ENCODE results near the gene AARSD1.
"Not testable (repeated sequence)": the region's sequence is repeated elsewhere in the genome, so short reads cannot be mapped to it uniquely, and the experiment has no call there.

Gene AARSD1

DNA sequence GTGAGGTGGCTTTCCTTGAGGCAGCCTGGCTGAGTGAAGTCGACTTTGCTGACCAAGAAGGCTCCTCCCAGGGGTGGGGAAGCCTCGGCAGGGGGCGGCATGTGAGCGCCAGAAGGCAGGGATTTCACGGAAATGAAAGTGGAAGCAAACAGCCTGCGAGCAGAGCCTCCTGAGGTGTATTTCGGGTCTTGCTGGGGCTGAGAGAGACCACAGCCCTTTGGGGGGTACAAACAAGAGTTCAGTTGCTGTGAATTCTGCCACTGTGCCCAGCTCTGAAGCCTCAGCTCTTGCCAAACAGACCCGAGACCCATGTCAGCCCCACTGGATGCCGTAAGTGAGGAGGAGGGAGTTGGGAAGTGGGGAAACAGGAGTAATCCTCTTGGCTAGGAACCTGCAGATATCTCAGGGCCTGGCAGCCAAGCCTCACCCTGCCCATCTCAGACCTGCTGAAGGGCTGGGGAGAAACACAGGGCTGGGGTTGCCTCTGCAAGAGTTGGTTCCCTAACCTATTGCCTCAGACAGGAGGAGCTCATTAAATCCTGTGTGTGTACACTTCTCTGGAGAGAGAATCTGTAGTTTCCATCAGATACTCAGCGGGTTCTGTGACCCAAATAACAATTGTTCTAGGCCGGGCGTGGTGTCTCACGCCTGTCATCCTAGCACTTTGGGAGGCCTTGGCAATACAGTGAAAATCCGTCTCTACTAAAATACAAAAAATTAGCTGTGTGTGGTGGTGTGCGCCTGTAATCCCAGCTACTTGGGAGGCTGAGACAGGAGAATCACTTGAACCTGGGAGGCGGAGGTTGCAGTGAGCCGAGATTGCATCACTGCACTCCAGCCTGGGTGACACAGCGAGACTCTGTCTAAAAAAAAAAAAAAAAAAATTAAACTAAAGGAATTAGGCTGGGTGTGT lies 42.6 kb upstream of the AARSD1 start, which contains the start of gene IFI35:
TSS of gene IFI35 (plus strand) at position 146 of the 913 bp plus-strand sequence. CDS start at position 310, 164 bp downstream.
- TF ChIP-seq, protein P1, sequence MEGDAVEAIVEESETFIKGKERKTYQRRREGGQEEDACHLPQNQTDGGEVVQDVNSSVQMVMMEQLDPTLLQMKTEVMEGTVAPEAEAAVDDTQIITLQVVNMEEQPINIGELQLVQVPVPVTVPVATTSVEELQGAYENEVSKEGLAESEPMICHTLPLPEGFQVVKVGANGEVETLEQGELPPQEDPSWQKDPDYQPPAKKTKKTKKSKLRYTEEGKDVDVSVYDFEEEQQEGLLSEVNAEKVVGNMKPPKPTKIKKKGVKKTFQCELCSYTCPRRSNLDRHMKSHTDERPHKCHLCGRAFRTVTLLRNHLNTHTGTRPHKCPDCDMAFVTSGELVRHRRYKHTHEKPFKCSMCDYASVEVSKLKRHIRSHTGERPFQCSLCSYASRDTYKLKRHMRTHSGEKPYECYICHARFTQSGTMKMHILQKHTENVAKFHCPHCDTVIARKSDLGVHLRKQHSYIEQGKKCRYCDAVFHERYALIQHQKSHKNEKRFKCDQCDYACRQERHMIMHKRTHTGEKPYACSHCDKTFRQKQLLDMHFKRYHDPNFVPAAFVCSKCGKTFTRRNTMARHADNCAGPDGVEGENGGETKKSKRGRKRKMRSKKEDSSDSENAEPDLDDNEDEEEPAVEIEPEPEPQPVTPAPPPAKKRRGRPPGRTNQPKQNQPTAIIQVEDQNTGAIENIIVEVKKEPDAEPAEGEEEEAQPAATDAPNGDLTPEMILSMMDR (IDR thresholded peaks at IDR 0.05; ENCODE audit: insufficient read depth, low read length, poor library complexity, severe bottlenecking), result peak; percentile 50
- peak within 1 kb of the TSS; percentile 84 for H3K4me3 ChIP-seq (replicated peaks; ENCODE audit: low read depth, low read length)
- no peaks in the 10 kb centered on the region for H3K27me3 ChIP-seq (replicated peaks; ENCODE audit: control insufficient read depth, insufficient read depth, low read length)
- peaks cover 19% of the 10 kb centered on the region for H3K36me3 ChIP-seq (ENCODE audit: control insufficient read depth, insufficient read depth, low read length)
- DNase-seq (ENCODE audit: extremely low read depth, insufficient read length), result peak; percentile 87

DNA sequence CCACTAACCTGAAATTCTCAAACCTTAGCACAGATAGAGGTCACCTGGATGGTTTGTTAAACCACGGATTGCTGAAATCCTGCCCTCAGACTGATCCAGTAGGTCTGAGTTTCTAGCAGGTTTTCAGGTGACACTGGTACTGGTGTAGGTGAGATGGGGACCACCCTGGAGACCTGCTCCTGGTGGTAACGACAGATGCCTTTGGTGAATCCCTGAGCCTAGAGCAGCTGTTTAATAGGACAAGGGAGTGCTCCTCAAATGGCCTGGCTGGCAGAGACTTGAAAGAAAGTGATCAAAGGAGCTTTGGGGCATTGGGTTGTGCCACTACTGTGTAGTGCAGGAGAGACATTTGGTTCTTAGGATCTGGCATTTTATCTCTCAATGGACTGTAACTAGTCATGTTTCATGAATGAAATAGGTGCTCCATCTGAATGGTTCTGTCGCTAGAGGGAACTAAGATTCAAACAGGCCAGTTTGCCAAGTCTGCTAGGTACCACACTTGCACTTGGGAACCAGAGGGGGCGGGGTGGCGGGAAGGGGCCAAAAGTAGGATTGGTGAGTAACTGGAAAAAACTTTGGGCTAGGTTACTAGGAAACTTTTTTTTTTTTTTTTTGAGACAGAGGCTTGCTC lies 39.4 kb upstream of the AARSD1 start:
- H3K4me3 ChIP-seq (replicated peaks; ENCODE audit: low read depth, low read length), result no peak overlapping the region
- H3K36me3 ChIP-seq (ENCODE audit: control insufficient read depth, insufficient read depth, low read length), result peaks cover 23% of the 10 kb centered on the region
- TF ChIP-seq, protein P1 (IDR thresholded peaks at IDR 0.05; ENCODE audit: insufficient read depth, low read length, poor library complexity, severe bottlenecking), result no peak
- H3K27me3 ChIP-seq (replicated peaks; ENCODE audit: control insufficient read depth, insufficient read depth, low read length), result no peaks in the 10 kb centered on the region
- no peak for DNase-seq (ENCODE audit: extremely low read depth, insufficient read length)

DNA sequence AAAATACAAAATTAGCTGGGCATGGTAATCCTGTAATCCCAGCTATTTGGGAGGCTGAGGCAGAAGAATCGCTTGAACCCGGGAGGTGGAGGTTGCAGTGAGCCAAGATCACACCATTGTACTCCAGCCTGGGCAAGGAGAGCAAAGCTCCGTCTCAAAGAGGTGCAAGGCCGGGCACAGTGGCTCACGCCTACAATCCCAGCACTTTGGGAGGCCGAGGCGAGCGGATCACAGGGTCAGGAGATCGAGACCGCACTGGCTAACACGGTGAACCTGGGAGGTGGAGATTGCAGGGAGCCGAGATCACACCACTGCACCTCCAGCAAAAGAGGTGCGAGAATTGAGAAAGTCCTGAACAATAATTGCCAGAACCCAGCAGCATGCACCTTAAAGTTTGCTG lies 36.6 kb upstream of the AARSD1 start:
- DNase-seq (ENCODE audit: extremely low read depth, insufficient read length); H3K27me3 ChIP-seq (replicated peaks; ENCODE audit: control insufficient read depth, insufficient read depth, low read length); H3K4me3 ChIP-seq (replicated peaks; ENCODE audit: low read depth, low read length): not testable (repeated sequence)
- peaks cover 23% of the 10 kb centered on the region for H3K36me3 ChIP-seq (ENCODE audit: control insufficient read depth, insufficient read depth, low read length)

DNA sequence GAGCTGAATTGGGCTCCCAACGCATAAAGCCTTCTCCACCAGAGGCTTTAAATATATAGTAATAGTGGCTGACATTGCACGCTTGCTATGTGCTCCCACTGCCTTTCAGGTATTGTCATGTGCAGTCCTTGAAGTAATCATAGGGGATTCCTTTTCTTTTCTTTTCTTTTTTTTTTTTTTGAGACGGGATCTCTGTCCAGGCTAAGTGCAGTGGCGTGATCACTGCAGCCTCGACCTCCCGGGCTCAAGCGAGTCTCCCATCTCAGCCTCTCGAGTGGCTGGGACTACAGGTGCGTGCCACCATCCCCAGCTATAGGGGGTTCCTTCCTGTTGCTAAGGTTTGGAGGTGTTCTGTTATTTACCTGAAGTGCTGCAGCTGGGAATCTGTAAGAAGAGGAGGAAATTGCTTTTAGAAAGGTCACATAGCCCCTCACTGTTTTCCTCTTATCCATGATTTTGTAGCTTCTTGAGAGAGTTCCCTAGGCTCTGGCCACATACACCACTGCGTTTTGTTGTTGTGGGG lies 34.8 kb upstream of the AARSD1 start:
- Histone ChIP-seq H3K27me3 (replicated peaks; ENCODE audit: control insufficient read depth, insufficient read depth, low read length) (no peaks in the 10 kb centered on the region), H3K4me3 (replicated peaks; ENCODE audit: low read depth, low read length) (peak overlapping the region; percentile 83), H3K36me3 (ENCODE audit: control insufficient read depth, insufficient read depth, low read length) (peaks cover 23% of the 10 kb centered on the region)
- DNase-seq (ENCODE audit: extremely low read depth, insufficient read length), result no peak
- TF ChIP-seq, protein P1 (IDR thresholded peaks at IDR 0.05; ENCODE audit: insufficient read depth, low read length, poor library complexity, severe bottlenecking), result no peak

DNA sequence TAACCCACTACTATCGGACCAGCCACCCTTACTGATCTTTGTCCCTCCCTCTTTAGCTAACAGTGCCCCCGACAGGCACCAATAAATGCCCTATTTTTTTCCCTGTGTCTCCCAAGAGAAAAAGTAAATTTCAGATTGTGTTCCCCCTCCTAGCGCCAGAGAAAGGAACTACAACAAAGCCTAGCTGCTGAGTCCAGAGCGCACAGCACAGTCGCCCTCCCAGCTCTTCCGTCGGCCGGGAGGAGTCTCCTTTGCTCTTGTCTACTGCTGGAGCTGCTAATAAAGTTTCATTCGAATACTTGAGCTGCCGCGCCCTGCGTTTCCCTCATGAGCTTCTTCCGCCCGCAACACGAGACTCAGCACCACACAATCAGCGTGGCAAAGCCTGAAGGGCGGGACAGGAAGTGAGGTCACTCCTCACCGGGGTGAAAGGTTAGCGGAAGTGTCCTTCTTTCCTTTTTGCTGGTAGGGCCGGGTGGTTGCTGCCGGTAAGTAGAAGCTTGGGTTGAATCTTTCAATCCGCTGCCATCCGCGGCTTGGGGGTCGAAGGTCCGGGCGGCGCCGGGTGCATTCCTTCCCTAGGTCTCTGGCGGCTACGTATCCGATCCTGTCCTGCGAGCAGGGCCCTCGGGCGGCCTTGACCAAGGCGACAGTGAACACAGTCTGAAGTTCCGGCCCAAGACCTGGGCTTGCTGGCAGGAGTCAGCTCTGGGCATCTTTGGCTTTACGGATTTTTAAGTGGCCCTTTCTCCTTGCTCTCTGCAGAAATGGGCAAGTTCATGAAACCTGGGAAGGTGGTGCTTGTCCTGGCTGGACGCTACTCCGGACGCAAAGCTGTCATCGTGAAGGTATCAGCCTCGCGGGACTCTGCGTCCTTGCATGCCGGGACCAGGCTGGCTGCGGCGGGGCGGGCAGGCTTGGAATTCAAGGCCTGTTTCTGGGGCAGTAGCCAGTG lies 34.0 kb upstream of the AARSD1 start, which contains the start of gene RPL27:
TSS of gene RPL27 (plus strand) at position 436 of the 955 bp plus-strand sequence. CDS start at position 768, 332 bp downstream.
- peak; percentile 94 for DNase-seq (ENCODE audit: extremely low read depth, insufficient read length)
- TF ChIP-seq, protein P1 (IDR thresholded peaks at IDR 0.05; ENCODE audit: insufficient read depth, low read length, poor library complexity, severe bottlenecking), result peak; percentile 74
- H3K4me3 ChIP-seq (replicated peaks; ENCODE audit: low read depth, low read length), result peak within 1 kb of the TSS; percentile 83
- peaks cover 17% of the 10 kb centered on the region for H3K36me3 ChIP-seq (ENCODE audit: control insufficient read depth, insufficient read depth, low read length)
- no peaks in the 10 kb centered on the region for H3K27me3 ChIP-seq (replicated peaks; ENCODE audit: control insufficient read depth, insufficient read depth, low read length)
